Bladder microvascular endothelial cell (primary cell): Measurements from ENCODE around the gene ZNF429. TPM values are rescaled to one million over a fixed set of nuclear protein-coding genes. Genes with fewer than 3 reads are reported as not detected.

ENCODE experiments used
- total RNA-seq: library from RNA; depleted of rRNA; stranded (reverse); fragments of >200 nt; gene quantifications from 2 replicates; pipeline ENCODE4 v1.2.3, GENCODE V29; 2014

The ZNF429 gene
- 2.8 and 3.1 TPM in 2 replicates for total RNA-seq

GRCh38 chr19:21505459-21506451 is at the start of gene ZNF429:
Gene ZNF429 (plus strand): TSS chr19:21505602. CDS start chr19:21505772, 170 bp downstream.

Other genes starting within 250 kb of the ZNF429 start
- 3.9 and 13.2 TPM in 2 replicates for gene ZNF708, start 176.2 kb upstream of the ZNF429 start, total RNA-seq
- 3.7 and 5.4 TPM in 2 replicates for gene ZNF738, start 146.6 kb upstream of the ZNF429 start, total RNA-seq
- gene ZNF493, start 108.5 kb upstream of the ZNF429 start, total RNA-seq = 11.3 and 38.0 TPM in 2 replicates